ENCODE data around the gene MAST4.

The MAST4 gene

DNA sequence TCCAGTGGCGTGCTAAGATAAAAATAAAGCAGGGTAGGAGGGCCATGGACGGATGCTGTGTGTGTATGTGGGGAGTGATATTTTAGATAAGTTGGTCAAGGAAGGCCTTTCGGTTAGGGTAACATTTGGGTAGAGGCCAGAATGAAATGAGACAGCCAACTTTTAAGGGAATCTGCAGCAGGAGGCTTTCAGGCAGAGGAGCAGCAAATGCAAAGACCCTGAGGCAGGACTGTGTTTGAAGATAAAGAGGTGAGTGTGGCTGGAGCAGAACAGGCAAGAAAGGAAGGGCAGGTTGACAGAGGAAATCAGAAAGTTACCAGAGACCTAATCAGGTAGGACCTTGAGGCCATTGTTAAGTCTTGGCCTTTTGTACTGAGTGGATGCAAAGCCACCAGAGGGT, 106.2 kb downstream of the MAST4 start:
- no peak for DNase-seq

DNA sequence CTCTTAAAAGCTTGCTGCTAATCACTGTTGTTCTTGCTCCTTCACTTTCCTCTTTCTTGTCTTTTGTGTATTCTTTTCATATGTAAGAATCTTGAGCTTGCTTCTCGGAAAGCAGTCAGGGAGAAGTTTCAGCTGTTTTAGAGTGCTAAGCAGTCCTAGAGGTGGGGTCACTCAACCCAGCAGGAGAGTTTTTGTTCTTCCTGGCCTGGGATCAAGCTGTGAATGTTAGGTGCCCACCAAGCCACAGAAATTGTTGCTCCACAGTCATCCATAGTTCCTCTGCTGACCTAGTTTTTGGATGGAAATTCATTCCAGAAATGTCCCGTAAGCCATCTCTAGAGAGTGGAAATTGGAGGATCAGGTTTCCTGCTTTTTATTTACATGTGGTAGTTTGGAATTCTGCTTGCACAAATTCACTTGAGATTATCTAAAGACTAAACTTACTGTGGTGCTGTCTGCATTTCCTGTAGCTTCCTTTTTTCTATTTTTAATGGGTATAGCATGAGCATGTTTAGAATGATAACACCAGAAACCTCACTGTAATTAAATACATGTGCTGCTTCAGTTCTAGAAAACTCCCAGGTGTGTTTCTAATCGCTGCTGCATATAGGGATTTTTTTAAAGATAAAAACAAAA, 108.7 kb downstream of the MAST4 start:
- no peak for DNase-seq

DNA sequence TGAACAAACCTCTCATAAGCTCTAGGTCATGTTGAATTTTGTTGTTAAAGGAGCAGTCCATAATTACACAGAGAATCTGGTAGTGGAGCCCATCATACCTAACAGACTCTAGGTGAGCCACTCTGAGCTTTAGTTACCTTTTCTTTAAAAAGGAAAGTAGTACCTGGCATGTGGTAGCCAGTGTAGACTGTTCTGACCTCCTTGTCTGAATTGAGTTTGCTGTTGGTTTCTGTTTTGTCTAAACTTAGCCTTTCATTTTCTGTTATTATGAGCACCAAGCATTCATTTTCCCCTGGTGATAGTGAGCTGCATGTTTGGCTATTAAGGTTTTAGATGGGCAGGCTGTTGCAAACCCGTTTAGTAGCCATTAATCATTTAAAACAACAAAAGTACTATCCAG, 112.2 kb downstream of the MAST4 start:
- DNase-seq, result no peak

- no peak for DNase-seq
Observed at GRCh38 chr5:66710557-66711088, 114.4 kb downstream of the MAST4 start.

- DNase-seq, result peak; percentile 73
Observed at GRCh38 chr5:66713998-66714397, 117.8 kb downstream of the MAST4 start.

GRCh38 chr5:66717455-66718373, 121.5 kb downstream of the MAST4 start:
- DNase-seq, result no peak

DNA sequence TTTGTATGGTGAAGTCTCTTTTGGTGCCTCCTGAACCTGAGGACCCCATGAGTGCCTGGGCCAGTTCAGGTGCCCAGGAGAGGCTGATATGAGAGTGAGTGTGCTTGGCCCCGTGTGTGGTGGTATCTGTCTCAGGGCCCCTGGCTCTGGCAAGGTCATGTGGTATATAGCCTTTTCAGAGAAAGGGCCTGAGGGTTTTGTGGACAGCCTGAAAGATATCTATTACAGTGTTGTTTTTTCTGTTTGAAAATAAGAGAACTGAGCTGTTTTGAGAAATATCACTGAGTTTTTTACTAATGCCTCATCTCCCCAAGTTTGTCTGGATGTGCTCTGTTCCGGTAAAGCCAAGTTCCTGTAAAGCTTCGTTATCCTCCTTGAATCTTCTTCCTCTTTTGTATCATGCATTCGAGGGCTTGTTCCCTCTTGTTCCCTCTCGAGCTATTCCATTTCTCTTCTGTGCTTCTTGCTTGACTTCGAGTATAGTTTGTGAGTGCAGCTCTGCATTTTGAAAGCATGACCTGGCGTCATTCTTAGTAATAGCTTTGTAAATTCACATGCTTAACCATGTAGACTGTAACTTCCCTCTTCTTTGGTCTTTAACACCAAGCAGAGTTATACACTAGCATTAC, 122.3 kb downstream of the MAST4 start:
- DNase-seq, result no peak

GRCh38 chr5:66720780-66721179, 124.6 kb downstream of the MAST4 start:
- no peak for DNase-seq

- no peak for DNase-seq
Observed at GRCh38 chr5:66722686-66723085, 126.5 kb downstream of the MAST4 start.

GRCh38 chr5:66724349-66725139, 128.4 kb downstream of the MAST4 start:
- DNase-seq, result no peak

DNA sequence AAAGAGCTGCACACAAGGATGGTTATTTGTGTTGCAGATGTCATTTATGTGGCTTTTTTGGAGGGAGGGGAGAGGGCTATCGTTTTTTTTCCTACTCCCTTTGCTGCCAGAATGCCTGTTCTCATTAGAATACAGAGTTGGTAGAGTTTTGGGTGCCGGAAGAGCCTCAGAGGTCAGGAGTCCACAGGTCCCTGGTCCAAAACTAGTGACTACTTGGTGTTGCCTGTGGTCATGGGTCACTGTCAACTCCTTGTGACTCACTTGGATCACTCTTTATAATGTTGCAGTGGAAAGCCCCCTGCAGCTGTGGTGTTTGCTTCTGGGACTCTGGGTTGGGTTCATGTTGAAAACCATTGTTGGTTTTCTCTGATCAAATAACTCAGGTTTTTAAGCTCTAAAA, 131.4 kb downstream of the MAST4 start:
- no peak for DNase-seq

GRCh38 chr5:66728049-66728448, 131.9 kb downstream of the MAST4 start:
- DNase-seq, result no peak

DNA sequence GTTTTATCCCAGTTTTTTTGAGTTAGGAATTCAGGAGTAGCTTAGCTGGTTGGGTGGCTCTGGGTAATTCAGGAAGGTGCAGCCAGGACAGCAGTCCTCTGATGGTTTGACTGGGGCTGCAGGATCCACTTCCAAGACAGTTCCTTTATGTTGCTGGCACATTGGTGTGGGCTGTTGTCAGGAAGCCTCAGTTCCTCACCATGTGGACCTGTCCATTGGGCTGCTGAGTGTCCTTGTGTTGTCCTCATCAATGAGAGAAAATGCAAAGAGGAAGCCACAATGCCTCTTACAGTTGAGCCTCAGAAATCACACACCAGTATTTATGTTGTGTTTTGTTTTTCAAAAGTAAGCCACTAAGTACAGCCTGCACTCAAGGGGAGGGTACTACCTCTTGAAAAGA, 140.9 kb downstream of the MAST4 start:
- DNase-seq, result no peak

- DNase-seq, result no peak
Observed at GRCh38 chr5:66738136-66738535, 141.9 kb downstream of the MAST4 start.

GRCh38 chr5:66739021-66739420, 142.8 kb downstream of the MAST4 start:
- DNase-seq, result no peak

DNA sequence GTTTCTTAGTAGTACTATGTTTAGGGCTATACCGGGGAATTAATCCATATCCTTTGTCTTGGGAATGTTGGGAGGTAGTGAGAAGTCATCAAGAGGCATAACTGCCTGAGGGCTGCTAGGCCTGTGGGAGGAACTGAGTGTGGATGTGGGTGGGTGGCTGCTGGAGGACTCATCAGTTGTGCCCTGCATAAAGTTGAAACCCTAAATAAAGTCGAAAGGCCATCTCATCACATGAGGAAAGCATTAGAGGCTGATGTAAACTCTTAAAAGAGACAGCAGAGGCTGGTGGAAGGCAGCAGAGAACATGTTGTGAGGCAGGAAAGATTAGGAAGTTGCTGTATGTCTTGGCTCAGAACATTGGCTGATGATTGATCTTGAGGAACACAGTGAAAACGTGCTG, 143.8 kb downstream of the MAST4 start:
- DNase-seq, result no peak

- DNase-seq, result no peak
Observed at GRCh38 chr5:66741394-66741793, 145.2 kb downstream of the MAST4 start.

DNA sequence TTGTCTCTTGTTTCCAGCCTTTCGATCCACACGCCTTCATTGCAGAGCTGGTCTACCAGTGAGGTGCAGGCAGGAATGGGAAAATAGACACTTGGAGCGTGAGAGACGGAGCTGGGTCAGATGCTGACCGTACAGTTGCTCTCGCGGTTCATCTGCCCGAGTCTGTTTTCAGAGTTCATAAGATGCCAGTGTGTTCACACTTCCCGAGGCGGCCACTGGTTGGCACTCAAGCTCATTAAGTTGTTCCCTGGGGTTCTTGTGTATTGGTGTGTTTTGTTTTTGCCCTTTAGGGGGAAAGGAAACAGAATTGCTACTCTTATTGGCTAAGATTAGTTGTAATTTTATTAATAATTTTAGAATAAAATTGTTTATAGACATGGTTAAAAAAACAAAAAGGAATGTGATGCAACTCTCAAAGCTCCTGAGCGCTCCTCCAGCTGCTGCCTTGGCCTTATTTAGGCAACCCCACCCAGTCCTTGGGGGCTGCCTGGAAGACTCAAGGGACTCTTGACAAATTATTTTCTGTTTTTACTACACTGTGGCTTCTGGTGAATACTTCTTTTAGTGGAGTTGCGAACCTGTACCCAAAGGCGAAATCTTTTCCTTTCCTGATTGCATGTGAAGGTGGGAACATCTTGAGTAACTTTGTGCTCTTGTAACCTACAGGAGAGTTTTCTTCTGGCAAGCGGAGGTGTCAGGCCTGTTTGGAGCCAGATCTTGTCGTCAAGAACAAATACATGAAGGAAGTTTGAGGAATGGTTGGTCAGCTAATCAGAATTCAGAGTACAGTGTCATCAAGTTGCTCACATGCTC, 146.1 kb downstream of the MAST4 start:
- no peak for DNase-seq

DNA sequence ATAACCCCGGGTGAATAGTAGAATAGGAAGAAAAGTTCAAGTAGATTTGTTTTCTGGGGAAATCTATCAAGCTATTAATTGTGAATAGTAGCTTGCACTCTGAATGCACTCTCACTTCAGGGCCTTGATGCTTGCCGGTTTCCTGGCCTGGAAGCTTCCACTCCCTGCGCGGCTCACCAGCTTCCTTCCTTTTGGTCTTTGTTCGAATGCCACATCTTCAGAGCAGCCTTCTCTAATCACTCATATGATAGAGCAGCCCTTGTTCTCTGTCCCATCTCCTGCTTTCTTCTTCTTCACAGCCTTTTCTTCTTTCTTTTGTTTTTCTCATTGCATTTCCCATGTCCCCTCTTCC, 146.7 kb downstream of the MAST4 start:
- DNase-seq, result no peak

DNA sequence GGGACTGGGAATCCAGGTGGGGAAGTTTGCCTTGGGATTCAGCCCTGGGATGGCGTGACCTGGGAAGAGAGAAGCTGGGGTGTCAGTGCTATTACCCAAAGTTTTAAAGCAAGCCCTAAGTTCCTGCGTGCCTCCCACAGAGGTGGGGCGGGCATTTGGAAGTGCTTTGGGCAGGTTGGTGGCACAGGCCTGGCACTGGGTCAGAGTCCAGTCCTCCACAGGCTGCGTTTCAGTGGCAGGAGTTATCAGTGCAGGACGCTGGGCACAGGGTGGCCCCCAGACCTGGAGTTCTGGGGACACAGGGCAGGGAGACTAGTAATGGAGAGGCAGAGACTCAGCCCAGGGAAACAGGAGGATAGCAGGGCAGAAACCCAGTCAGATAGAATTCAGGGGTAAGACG, 147.2 kb downstream of the MAST4 start:
- DNase-seq, result no peak

DNA sequence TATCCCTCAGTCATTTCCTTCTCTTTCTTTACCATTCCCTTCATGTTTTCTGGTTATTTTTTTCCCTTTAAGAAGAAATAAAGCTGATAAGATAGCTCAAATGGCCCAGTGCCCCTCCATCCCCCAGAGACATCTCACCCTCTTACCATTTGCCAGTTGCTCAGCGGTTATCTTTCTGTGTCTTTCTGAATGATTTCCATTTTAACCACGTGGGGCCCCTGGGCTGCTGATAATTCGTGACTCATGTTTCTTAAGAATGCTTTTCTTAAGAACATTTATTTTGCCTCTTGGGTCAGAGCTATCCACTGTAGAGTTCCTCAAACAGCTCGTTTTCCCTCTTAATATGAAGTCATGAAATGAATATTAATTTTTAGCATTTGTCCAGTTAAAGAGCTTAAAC, 147.8 kb downstream of the MAST4 start:
- no peak for DNase-seq

DNA sequence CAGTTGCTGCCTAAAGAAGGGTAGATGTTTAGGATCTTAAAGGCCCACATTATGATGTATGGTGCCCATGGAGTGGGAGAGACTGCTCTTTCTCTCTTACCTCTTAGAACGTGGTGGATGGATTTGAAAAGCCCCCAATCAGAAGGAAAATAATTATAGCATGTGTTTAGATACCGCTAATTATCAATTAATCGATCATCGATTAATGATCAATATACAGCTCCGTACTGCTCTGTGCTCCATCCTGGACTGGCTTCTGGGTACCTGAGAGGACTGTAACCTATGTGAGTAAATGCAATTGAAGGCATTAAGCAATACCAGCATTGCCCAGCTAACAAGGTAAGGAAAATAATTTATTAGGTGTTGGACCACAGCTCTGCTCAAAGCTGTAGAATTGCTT, 149.1 kb downstream of the MAST4 start:
- no peak for DNase-seq

Measured in NK-92 treated with Interleukin-12 subunit alpha and Interleukin-12 subunit beta, amount 100 ng/mL, for 24 hours (cell line).